ENCODE measurements around the gene ZNF521.

DNA sequence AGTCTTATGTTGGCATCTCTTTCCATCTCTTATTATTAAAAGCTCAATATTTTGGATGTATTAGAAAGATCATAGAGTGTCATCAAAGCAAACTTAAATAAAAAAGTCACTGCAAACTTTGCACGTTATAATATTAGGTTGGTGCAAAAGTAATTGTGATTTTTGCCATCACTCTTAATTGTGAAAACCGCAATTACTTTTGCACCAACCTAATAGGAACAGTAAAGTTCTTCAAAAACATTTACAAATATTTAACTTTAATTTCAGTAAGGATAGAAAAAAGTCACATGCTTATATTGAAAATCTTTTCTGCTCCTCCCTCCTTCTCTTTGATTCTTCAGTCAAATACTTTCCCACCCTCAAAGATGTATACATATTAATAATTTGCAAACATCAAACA lies 51.5 kb downstream of the ZNF521 start:
- no peak for TF ChIP-seq ZNF274 (IDR thresholded peaks at IDR 0.05; ENCODE audit: low read depth, low read length)
- TF ChIP-seq YY1 (IDR thresholded peaks at IDR 0.05; ENCODE audit: insufficient read depth, insufficient read length) = no peak
